IMR-90 (cell line): ENCODE data around the gene CDK10.
"Not testable (repeated sequence)": the region's sequence is repeated elsewhere in the genome, so short reads cannot be mapped to it uniquely, and the experiment has no call there.

Source experiments
- CEBPB ChIP-seq: IDR thresholded peaks from 2 replicates; pipeline ENCODE4 v1.6.1; 2012; ENCODE audit warnings: low read depth, low read length, improper control_type of control experiment
- CTCF ChIP-seq: conservative IDR thresholded peaks from 2 replicates; pipeline ENCODE4 v1.5.1; 2012; ENCODE audit warnings: mild to moderate bottlenecking, low read depth, low read length, improper control_type of control experiment
- ELK1 ChIP-seq: fragments of 150-350 bp; IDR thresholded peaks from 2 replicates; pipeline ENCODE4 v1.6.1; 2016; ENCODE audit warnings: low read depth, mild to moderate bottlenecking, low read length, moderate library complexity, borderline replicate concordance
- FOS ChIP-seq: fragments of 150-350 bp; IDR thresholded peaks from 2 replicates; pipeline ENCODE4 v1.6.1; 2016; ENCODE audit warnings: low read depth, low read length
- MAFK ChIP-seq: IDR thresholded peaks from 2 replicates; pipeline ENCODE4 v1.6.1; 2012; ENCODE audit warnings: low read depth, low read length, improper control_type of control experiment
- POLR2A ChIP-seq: IDR thresholded peaks from 2 replicates; pipeline ENCODE4 v1.6.1; 2012; ENCODE audit warnings: mild to moderate bottlenecking, low read depth, low read length
- RAD21 ChIP-seq: IDR thresholded peaks from 2 replicates; pipeline ENCODE4 v1.6.1; 2012; ENCODE audit warnings: low read length, improper control_type of control experiment
- RFX5 ChIP-seq: IDR thresholded peaks from 2 replicates; pipeline ENCODE4 v1.8.0; 2012; ENCODE audit warnings: low read depth, mild to moderate bottlenecking, low read length, moderate library complexity
- TF ChIP-seq, protein P1 (sequence below): fragments of 150-350 bp; IDR thresholded peaks from 2 replicates; pipeline ENCODE4 v1.6.1; 2017; ENCODE audit warnings: mild to moderate bottlenecking, antibody characterized with exemption, low read length, low read depth

DNA sequence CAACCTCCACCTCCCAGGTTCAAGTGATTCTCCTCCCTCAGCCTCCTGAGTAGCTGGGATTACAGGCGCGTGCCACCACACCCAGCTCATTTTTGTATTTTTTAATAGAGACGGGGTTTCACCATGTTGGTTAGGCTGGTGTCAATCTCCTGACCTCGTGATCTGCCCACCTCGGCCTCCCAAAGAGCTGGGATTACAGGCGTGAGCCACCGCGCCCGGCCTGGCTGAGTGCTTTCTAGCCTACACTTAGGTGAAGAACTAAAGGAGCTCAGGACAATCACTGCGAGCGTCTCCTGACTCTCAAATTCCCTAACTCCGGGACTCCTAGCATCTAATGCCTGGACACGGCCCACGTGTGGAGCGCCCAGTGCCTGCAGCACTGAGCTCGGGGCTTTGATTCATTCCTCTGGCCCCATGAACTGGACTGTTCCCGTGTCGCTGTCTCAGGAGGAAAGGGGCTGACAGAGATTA, 13.2 kb downstream of the CDK10 start:
- TF ChIP-seq RAD21, CTCF, POLR2A, RFX5, CEBPB, FOS, ELK1, MAFK: not testable (repeated sequence)
- TF ChIP-seq, protein P1, sequence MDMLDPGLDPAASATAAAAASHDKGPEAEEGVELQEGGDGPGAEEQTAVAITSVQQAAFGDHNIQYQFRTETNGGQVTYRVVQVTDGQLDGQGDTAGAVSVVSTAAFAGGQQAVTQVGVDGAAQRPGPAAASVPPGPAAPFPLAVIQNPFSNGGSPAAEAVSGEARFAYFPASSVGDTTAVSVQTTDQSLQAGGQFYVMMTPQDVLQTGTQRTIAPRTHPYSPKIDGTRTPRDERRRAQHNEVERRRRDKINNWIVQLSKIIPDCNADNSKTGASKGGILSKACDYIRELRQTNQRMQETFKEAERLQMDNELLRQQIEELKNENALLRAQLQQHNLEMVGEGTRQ, result not testable (repeated sequence)
